ENCODE results near the gene PIAS4. TPM values are rescaled to one million over a fixed set of nuclear protein-coding genes. Genes with fewer than 3 reads are reported as not detected.

Gene PIAS4
- total and polyA plus RNA-seq, 9 of the 15 experiments (the other 6 are each of a cell fraction or from before 2014, with no cell fraction given): 0.27 to 34.9 (median 14.4) TPM

GRCh38 chr19:4054441-4055208 lies 47.1 kb downstream of the PIAS4 start:
- peaks cover 84% of the 10 kb centered on the region; the same call in 2 of the 3 replicates for H3K36me3 ChIP-seq (ENCODE audit: control insufficient read depth, insufficient read depth, low read length)
- H3K27ac ChIP-seq (ENCODE audit: extremely low read depth, low read depth, low read length): no peak overlapping the region
- H3K4me2 ChIP-seq (ENCODE audit: insufficient read depth, low read length): no peak overlapping the region
- peaks cover 5% of the 10 kb centered on the region for H3K9me1 ChIP-seq (ENCODE audit: control insufficient read depth, insufficient read depth, low read length)
- no TSS peak for BruUV-seq (replicated peaks)
- H3K9ac ChIP-seq (ENCODE audit: insufficient read depth in 1 of 2, low read depth in 2 of 2, low read length in 2 of 2): no peak overlapping the region
- no peaks in the 10 kb centered on the region for H3K27me3 ChIP-seq (ENCODE audit: control insufficient read depth in 2 of 2, insufficient read depth in 2 of 2, low read length in 2 of 2)
- no peak for ATAC-seq
- TF ChIP-seq CXXC5 (CRISPR knock-in tag; IDR thresholded peaks at IDR 0.05) (no peak), ZBTB33 (CRISPR knock-in tag; IDR thresholded peaks at IDR 0.05) (peak; percentile 81), FIP1L1 (IDR thresholded peaks at IDR 0.05; ENCODE audit: low read depth, low read length, poor library complexity, severe bottlenecking) (peak; percentile 64), ETS1 (conservative IDR thresholded peaks at IDR 0.05; ENCODE audit: control insufficient read depth, low read depth, low read length) (no peak), RBFOX2 (IDR thresholded peaks at IDR 0.05; ENCODE audit: low read depth, low read length) (peak; percentile 49), POLR2G (IDR thresholded peaks at IDR 0.05; ENCODE audit: low read depth, low read length) (peak; percentile 40; the same call in 1 of the 2 replicates)
- ChIA-PET POLR2A (interaction anchor here (0.9 kb wide), 1 partner anchor 9 kb away, joined by 3 read pairs; no protein-coding TSS in a partner anchor), CTCF (ENCODE audit: low intra/inter-chr PET ratio) (no interaction called here)
- H3K4me1 ChIP-seq (replicated peaks in 1 of 2; ENCODE audit: control insufficient read depth in 2 of 2, insufficient read depth in 2 of 2, low read length in 2 of 2): peaks cover 12 to 53% of the 10 kb centered on the region in 2 experiments; a peak in 4 of 5 replicates
- H4K20me1 ChIP-seq (replicated peaks; ENCODE audit: control insufficient read depth, insufficient read depth, low read length): peaks cover 54% of the 10 kb centered on the region
- no peak for DNase-seq (ENCODE audit: extremely low read depth in 1 of 4, low spot score in 3 of 4)
- no peak overlapping the region for H2AFZ ChIP-seq (ENCODE audit: low read depth, low read length)
- WGBS (ENCODE audit: insufficient coverage, low coverage, missing lambda C conversion rate): 95% methylated on average over 54 of the region's 91 CpGs
- in situ Hi-C loops (cut with MboI) (no loop called here), intact Hi-C loops (cut with micrococcal nuclease) (no loop called here)
- H3K4me3 ChIP-seq: no peak overlapping the region
- H3K79me2 ChIP-seq (ENCODE audit: control insufficient read depth, insufficient read depth, low read length): peaks cover 96% of the 10 kb centered on the region
- H3K9me3 ChIP-seq (replicated peaks; ENCODE audit: control insufficient read depth, insufficient read depth, low read depth, low read length): no peaks in the 10 kb centered on the region; the same call in 1 of the 2 replicates
- FAIRE-seq: no peak
